Daoy (cell line): ENCODE results near the gene CEP43. TPM values are rescaled to one million over a fixed set of nuclear protein-coding genes. Genes with fewer than 3 reads are reported as not detected.

Experiments used
- DNase-seq: peaks from one replicate; pipeline ENCODE4 v3.0.0-alpha.2; 2015; ENCODE audit warnings: low read depth
- total RNA-seq: library from RNA; depleted of rRNA; stranded (reverse); fragments of >200 nt; shearing (Covaris generic); gene quantifications from 2 replicates; pipeline ENCODE4 v1.2.3, GENCODE V29; 2014; rRNA removed

CEP43 gene
- total RNA-seq, 1 experiment from 2014 or later: 40.9 TPM

- no peak for DNase-seq
These were observed 13.9 kb downstream of the CEP43 start for GRCh38 chr6:167013067-167013466.

- DNase-seq: no peak
These were observed 14.7 kb downstream of the CEP43 start for GRCh38 chr6:167013946-167014345.

GRCh38 chr6:167015302-167015701 lies 16.1 kb downstream of the CEP43 start:
- no peak for DNase-seq

DNA sequence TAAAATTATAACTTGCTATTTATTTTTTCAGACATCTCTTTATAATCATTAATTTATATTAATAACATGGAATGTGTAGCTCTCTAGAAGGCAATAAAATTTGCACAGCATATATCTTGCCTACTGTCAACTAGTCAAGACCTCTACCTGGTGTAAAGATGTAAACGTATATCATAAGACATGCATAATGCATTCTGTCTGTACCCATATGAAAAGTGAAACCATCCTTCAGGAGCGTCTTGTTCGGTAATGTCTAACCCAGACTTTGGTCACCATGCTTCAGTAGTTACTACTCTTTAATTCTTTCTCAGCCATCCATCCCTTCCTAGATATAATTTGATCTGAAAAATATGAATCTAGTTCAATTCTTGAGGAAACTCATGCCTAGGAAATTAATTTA lies 21.0 kb downstream of the CEP43 start:
- DNase-seq: no peak

- DNase-seq: no peak
These were observed 28.1 kb downstream of the CEP43 start for GRCh38 chr6:167027308-167027707.

DNA sequence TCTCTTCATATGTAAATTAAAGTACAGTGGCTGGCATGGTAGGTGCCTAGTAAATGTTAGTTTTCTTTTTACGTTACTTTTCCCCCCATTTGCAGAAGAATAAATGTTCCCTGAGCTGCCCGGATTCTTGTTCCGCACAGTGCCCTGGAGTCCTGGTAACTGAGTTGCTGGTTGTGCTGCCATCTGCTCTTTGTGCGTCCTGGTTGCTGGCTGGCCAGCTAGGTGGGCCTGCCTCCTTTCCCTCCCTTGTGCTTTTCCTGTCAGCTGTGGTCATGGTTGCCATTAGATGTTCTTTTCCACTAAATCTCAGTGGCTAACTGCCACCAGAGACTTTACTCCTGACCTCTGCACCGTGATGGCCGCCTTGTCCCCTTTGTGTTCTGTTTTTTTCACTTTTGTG lies 28.6 kb downstream of the CEP43 start:
- DNase-seq: no peak

GRCh38 chr6:167030222-167031072 lies 31.2 kb downstream of the CEP43 start:
- DNase-seq: no peak

- DNase-seq: no peak
These were observed 32.0 kb downstream of the CEP43 start for GRCh38 chr6:167031082-167031709.

DNA sequence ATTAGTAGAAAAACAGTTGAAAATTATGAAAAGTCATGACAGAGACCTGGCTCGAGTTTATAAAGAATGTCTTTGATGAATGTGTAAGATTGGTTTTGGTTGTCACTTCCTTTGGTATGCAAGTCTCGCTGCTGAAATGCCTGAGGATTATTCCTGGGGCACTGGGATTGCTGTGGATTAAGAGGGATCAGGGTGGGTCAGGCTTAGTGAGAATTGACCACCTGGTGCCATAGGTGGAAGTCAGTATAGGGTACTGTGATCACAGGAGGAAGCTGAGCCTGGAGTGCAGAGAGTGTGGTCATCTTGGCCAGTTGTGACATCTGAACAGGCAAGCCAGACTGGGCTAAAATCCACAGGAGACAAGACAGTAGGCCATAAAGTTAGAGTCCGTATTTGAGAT lies 34.9 kb downstream of the CEP43 start:
- no peak for DNase-seq

DNA sequence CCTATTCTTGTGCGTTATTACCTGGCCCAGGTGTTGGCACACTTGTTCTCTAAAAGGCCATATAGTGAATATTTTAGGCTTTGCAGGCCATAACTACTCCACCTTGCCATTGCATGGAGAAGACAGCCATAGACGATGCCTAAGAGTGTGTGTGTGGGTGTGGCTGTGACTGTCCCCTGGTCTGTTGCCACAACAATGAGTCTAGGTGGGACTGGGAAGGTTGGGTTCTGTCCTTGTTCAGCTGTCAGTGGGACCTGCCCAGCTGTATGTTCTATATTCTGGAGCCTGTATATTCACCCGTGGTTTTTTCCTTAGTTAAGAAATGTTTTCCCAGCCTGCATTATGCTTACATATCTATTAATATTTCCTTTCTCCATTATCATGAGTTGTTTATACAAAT lies 38.6 kb downstream of the CEP43 start:
- no peak for DNase-seq

DNA sequence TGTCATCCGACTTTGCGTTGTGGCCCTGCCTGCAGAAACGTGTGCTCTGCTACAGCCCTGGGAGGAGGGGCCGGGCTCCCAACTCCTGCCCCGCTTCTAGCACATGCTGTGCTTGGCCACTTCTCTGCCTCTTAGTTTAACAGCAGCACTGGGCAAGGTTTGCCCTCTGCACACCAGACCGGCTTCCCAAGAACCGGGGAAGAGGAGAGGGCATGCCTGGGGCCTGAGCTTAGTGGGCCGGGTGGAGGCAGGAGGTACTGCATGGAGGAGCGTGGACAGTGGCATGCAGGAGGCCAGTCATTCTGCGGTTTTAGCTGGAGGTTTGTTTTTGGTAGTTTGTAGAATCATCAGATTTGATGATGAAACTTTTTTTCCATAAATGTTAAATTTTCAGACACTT lies 45.5 kb downstream of the CEP43 start:
- no peak for DNase-seq

DNA sequence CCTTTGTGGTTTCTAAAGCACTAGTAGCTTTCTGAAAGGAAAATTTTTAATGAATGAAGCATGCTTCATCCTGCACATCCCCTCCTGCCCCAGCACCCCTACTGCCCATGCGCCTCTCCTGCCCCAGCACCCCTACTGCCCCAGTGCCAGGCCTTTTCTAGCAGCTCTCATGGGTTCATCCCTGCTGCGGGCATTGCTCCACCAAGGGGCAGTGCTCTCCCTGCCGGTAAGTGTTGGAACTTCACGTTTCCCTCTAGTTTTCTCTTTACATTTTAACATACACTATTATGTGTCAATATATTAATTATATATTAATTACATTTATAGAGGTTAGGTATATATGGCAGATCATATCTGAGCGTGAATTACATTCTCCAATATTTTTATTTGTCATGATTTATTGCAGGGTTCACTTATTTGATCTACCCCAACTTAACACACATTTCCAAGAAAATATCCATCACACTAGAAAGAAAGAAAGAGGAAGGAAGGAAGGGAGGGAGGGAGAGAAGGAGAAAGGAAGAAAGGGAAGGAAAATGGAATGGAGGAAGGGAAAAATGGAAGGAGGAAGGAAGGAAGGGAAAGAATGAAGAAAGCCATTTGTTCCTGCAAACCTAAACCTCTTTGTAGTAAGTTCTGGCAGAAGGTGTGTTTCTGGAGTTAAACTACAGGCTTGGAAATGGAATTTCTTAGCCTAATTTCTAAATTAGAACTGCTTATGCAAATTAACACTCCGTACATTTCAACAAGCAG lies 46.8 kb downstream of the CEP43 start:
- no peak for DNase-seq

DNA sequence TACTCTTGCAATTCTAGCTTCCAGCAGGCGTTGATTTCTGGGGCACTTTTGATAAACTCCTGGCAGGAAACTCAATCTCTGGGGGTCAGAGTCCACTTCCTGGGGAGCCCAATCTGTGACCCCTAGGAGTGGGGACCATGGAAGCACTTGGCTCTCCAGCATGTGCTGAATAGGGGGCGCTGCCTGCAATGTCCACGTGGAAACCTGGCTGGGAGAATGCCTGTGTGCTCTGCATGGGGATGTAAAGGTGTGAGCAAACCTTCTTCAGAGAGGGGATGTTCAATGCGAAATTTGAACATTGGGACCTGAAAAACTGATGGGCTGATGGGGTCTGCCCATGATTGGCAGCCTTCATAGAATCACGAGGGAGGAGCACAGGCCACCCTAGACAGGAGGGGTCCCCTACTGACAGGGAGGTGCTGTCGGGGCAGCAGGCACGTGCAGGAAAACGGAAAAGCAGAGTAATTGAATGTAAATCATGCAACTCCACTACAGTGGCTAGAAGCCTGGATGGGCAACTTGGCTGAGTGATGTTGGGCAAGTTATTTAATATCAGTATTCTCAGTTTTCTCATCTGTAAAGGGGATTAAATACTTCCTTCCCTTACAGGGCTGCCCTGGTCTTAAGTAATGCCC lies 47.8 kb downstream of the CEP43 start:
- no peak for DNase-seq

DNA sequence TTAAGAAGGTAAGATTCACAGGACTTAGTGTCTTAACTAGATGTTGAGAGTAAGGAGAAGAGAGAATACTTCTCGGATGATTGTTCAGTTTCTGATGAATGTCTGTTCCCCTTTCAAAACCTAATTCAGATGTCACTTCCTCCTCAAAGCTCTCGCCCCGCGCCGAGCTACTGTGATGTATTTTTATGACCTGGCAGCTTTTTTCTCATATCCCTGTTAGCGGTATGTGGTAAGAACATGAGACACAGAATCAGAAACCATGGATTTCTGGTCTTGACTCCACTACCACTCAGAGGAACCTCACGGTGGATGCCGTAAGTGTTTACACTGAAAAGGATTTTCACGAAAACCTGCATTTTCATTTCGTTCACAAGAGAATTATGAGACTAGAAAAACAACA lies 48.4 kb downstream of the CEP43 start:
- DNase-seq: no peak

Other genes starting within 250 kb of the CEP43 start
- gene RNASET2, start 42.8 kb upstream of the CEP43 start, total RNA-seq: 7.0 and 7.7 TPM in 2 replicates
- not detected in 2 replicates for gene CCR6, start 123.7 kb downstream of the CEP43 start, total RNA-seq
- gene GPR31, start 158.6 kb downstream of the CEP43 start, total RNA-seq: not detected in 2 replicates